ENCODE measurements around the gene REM2. TPM values are rescaled to one million over a fixed set of nuclear protein-coding genes. Genes with fewer than 3 reads are reported as not detected.

The REM2 gene
- polyA plus RNA-seq, 4 donors, result 1.3 to 2.3 (median 1.9) TPM

GRCh38 chr14:22926316-22926715 is 43.3 kb downstream of the REM2 start:
- DNase-seq (ENCODE audit: low read depth in 4 of 4, low spot score in 2 of 4), result no peak

- no peak for DNase-seq (ENCODE audit: low read depth in 4 of 4, low spot score in 2 of 4)
Observed at GRCh38 chr14:22928237-22929103, 45.4 kb downstream of the REM2 start.

- peak; percentile 98 to 100 (median 100) for DNase-seq (ENCODE audit: low read depth in 4 of 4, low spot score in 2 of 4)
Observed at GRCh38 chr14:22929104-22929960, 46.3 kb downstream of the REM2 start, which contains the start of gene PRMT5. PRMT5 (minus strand) TSS chr14:22929376; CDS start chr14:22929361, 15 bp downstream.

- peak in 2 of 4 donors; percentile 53 to 54 for DNase-seq (ENCODE audit: low read depth in 4 of 4, low spot score in 2 of 4)
Observed at GRCh38 chr14:22929961-22930364, 46.9 kb downstream of the REM2 start.

GRCh38 chr14:22932146-22932545 is 49.1 kb downstream of the REM2 start:
- no peak for DNase-seq (ENCODE audit: low read depth in 4 of 4, low spot score in 2 of 4)

- DNase-seq (ENCODE audit: low read depth in 4 of 4, low spot score in 2 of 4), result no peak
Observed at GRCh38 chr14:22935156-22935555, 52.1 kb downstream of the REM2 start.

Other genes with a start within 250 kb of the REM2 start
- under 1 TPM; 0.07 to 0.42 (median 0.21) TPM for gene OR6J1, start 238.9 kb upstream of the REM2 start, polyA plus RNA-seq (ENCODE audit: insufficient read length in 4 of 4)
- gene OXA1L, start 116.5 kb upstream of the REM2 start, polyA plus RNA-seq (ENCODE audit: insufficient read length in 4 of 4), result 100 to 1,000 TPM; 121 to 142 (median 137) TPM
- gene SLC7A7, start 67.8 kb upstream of the REM2 start, polyA plus RNA-seq (ENCODE audit: insufficient read length in 4 of 4), result 100 to 1,000 TPM in 1 of 4 donors, 10 to 100 TPM in 3; 77.6 to 141 (median 91.2) TPM
- gene MRPL52, start 53.3 kb upstream of the REM2 start, polyA plus RNA-seq (ENCODE audit: insufficient read length in 4 of 4), result 100 to 1,000 TPM in 2 of 4 donors, 10 to 100 TPM in 2; 67.2 to 105 (median 97.4) TPM
- 100 to 1,000 TPM; 127 to 186 (median 161) TPM for gene MMP14, start 46.6 kb upstream of the REM2 start, polyA plus RNA-seq (ENCODE audit: insufficient read length in 4 of 4)
- 100 to 1,000 TPM in 1 of 4 donors, 10 to 100 TPM in 3; 81.1 to 100 (median 87.9) TPM for gene LRP10, start 11.5 kb upstream of the REM2 start, polyA plus RNA-seq (ENCODE audit: insufficient read length in 4 of 4)
- gene RBM23, start 35.9 kb downstream of the REM2 start, polyA plus RNA-seq (ENCODE audit: insufficient read length in 4 of 4), result 100 to 1,000 TPM; 111 to 151 (median 129) TPM
- 100 to 1,000 TPM; 149 to 160 (median 152) TPM for gene PRMT5, start 46.2 kb downstream of the REM2 start, polyA plus RNA-seq (ENCODE audit: insufficient read length in 4 of 4)
- 10 to 100 TPM; 57.6 to 67.2 (median 58.9) TPM for gene HAUS4, start 73.9 kb downstream of the REM2 start, polyA plus RNA-seq (ENCODE audit: insufficient read length in 4 of 4)
- 100 to 1,000 TPM in 2 of 4 donors, 10 to 100 TPM in 2; 75.1 to 106 (median 89.7) TPM for gene AJUBA, start 99.3 kb downstream of the REM2 start, polyA plus RNA-seq (ENCODE audit: insufficient read length in 4 of 4)
- gene C14orf93, start 126.9 kb downstream of the REM2 start, polyA plus RNA-seq (ENCODE audit: insufficient read length in 4 of 4), result 10 to 100 TPM; 18.8 to 25.3 (median 23.3) TPM
- 100 to 1,000 TPM; 204 to 277 (median 233) TPM for gene PSMB5, start 151.7 kb downstream of the REM2 start, polyA plus RNA-seq (ENCODE audit: insufficient read length in 4 of 4)
- not detected for gene PSMB11, start 159.0 kb downstream of the REM2 start, polyA plus RNA-seq (ENCODE audit: insufficient read length in 4 of 4)
- 10 to 100 TPM; 13.1 to 46.0 (median 27.1) TPM for gene CDH24, start 174.3 kb downstream of the REM2 start, polyA plus RNA-seq (ENCODE audit: insufficient read length in 4 of 4)
- 100 to 1,000 TPM; 172 to 364 (median 273) TPM for gene ACIN1, start 211.9 kb downstream of the REM2 start, polyA plus RNA-seq (ENCODE audit: insufficient read length in 4 of 4)
- gene C14orf119, start 212.3 kb downstream of the REM2 start, polyA plus RNA-seq (ENCODE audit: insufficient read length in 4 of 4), result 10 to 100 TPM; 67.4 to 95.9 (median 73.9) TPM
- gene CIROP, start 221.8 kb downstream of the REM2 start, polyA plus RNA-seq (ENCODE audit: insufficient read length in 4 of 4), result under 1 TPM in 2 of 4 donors, not detected in 2; 0.05 TPM
- gene CEBPE, start 236.0 kb downstream of the REM2 start, polyA plus RNA-seq (ENCODE audit: insufficient read length in 4 of 4), result under 1 TPM in 3 of 4 donors, not detected in 1; 0.11 to 0.26 (median 0.14) TPM